ENCODE data around the gene IFNGR1.
"Not testable (repeated sequence)": the region's sequence is repeated elsewhere in the genome, so short reads cannot be mapped to it uniquely, and the experiment has no call there.

IFNGR1 gene

DNA sequence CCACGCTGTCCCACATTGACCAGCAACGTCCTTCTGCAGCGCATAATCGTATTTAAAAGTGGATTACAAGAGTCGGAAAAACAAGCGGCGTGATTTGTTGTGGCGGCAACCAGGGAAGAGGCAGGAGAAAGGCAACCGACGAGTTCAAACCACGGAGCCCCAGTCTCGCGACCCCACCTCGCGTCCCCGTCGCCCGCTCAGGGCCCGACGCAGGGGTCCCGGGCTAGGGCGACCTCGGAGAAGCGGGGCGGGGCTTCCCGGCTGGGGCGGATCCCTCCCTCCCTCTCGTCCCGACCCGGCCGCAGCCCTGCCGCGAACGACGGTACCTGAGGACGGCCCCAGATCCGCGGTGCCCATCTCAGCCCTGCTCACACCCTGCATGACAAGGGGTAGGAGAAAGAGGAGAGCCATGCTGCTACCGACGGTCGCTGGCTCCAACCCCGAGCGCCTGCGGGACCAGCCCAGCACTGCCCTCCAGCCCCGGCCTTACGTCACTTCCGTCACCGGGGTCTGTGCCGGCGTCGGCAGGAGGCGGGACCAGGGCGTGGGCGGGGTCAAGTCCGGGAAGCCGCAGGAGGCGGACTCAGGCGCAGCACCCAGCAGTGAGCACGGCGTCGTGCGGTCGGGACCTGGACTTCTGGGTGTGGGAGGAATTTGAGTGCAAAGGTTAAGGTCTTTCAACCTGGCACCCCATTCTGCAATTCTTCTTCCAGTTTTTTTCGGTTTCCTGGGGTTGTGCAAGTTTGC, at the start of gene IFNGR1:
Gene IFNGR1, minus strand, starts transcription at position 469 of the 747 bp plus-strand sequence. Its CDS starts 58 bp downstream, at position 411.
- DNase-seq (ENCODE audit: low read depth): peak; percentile 94

DNA sequence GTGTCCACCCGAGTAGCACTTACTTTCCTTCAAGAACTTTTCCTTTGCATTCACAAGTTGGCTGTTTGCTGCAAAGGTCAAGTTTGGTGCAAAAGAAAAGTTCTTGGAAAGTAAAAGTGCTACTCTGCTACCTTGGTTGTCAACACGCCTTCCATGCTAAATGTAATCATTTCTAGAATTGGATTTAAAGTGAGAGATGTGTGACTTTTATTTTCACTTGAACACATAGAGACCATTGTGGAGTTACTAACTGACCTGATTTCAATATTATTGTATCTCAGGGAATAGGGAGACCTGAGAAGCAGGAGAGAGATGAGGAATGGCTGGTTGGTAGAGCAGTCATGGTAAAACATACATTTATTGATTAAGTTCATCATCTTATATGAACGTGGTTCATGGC, 49.7 kb upstream of the IFNGR1 start:
- no peak for DNase-seq (ENCODE audit: low read depth)

DNA sequence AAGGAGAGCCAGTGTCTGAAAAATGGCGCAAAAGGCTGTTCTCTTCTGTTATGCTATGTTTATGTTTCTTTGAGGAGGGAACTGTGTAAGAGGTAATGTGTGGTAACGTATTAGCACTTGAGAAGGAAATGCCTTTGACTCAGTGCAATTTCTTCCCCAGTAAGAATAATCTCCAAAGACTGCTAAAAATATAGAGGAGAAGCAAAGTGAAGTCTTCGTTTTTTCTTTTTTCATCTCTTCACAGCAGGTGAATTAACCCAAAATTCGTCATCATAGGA, 47.1 kb upstream of the IFNGR1 start:
- peak; percentile 64 for DNase-seq (ENCODE audit: low read depth)

DNA sequence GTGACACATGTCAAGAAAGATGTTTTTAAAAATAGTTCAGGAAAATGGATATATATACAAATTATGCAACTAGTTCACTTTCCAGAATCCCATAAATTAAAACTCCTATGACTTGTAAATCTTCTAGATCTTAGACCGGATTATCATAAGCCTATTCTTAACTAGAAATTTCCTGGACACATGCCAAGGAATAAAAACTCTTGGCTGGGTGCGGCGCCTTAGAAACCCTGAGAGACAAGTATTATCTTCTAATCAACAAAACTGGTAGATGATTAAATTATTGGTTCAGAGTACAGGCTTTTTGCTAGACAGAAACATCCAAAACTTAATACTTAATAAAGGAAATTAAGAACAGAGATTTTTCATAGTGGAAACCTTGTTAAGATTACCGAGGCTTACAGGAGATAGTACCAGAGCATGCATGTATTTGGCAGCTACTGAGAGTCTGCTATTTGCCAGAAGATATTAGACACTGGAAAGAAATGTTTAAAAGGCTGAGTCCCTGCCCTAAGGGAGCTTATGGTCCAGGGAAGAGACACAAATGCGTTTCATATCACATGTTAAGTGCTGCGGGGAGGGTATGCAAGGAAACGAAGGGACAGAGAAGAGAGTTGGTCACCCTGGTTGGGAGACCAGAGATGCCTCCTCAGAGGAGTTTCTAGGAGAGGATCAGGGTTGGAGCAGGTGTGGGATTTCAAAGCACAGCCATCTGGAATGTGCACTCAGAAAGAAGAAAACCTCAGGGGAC, 46.5 kb upstream of the IFNGR1 start:
- no peak for DNase-seq (ENCODE audit: low read depth)

DNA sequence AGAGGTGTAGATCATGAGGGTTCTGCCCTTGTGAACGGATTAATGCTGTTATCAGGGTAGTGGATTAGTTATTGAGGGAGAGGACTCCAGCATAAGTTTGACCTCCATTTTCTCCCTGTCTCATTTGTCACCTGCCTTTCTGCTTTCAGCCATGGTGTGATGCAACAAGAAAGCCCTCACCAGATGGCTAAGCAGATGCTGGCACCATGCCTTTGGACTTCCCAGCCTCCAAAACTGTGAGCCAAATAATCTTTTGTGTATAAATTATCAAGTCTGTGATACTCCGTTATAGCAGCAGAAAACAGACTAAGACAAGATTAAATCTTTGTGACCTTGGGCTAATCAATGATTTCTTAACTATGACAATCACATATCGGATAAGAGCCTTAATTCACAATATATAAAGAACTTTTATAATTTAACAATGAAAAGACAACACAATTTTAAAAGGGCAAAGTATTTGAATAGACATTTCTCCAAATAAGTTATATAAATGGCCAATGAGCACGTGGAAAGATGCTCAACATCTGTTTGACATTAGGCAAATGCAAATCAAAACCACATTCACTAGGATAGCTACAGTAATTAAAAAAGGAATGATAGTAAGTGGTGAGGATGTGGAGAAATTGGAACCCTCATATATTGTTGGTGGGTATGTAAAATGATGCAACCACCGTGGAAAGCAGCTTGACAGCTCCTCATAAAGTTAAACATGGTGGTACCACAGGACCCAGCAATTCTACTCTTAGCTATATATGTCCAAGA, 45.3 kb upstream of the IFNGR1 start:
- DNase-seq (ENCODE audit: low read depth): peak; percentile 54

DNA sequence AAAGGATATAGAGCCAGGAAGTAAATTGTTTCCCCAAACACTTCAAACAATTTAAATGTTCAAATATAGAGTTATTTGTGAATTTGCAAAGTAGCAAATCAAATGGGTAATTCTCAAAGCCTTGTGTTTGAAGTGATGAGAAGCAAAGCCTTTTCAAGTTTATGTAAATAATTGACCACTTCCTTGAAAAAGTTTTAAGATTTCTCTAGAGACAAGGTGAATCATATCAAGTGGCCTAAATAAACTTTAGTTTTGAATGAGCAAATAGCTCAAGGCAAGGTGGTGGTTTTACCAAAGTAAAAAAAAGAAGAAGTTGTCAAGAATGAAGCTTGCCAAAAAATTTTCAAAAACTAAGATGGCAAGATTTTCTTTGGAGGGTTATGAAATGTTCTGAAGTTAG, 42.6 kb upstream of the IFNGR1 start:
- no peak for DNase-seq (ENCODE audit: low read depth)

DNA sequence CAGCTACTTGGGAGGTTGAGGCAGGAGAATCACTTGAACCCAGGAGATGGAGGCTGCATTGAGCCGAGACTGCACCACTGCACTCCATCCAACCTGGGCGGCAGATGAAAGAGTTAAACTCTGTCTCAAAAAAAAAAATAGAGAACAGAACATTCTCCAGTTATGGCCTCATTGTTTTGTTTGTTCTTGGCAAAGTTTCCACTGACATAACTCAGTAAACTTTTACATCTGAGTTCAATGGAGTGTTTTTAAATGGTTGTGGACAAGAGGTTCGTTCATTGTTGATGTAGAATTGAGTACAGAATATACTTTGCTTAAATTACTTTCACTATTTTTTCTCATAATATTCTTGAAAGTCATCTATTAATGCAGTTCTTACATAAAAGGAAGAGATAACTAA, 42.2 kb upstream of the IFNGR1 start:
- peak; percentile 70 for DNase-seq (ENCODE audit: low read depth)

DNA sequence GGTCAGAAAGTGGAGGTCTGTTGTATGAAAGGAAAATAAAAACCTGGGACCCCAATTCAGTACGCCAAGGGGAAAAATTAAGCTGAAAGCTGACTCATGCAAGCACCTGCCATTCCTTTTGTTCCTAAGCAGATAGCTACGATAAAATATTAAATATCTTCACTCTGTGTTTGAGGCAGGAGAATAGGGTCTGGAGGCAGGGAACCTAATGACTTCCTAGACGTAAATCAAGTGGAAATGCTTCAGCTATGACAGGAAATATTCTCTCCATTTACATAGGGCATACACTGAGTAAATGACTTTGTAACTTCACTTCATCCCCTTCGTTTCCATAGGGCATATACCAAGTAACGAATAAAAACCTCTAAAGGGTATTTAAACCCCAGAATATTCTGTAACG, 41.0 kb upstream of the IFNGR1 start:
- no peak for DNase-seq (ENCODE audit: low read depth)

DNA sequence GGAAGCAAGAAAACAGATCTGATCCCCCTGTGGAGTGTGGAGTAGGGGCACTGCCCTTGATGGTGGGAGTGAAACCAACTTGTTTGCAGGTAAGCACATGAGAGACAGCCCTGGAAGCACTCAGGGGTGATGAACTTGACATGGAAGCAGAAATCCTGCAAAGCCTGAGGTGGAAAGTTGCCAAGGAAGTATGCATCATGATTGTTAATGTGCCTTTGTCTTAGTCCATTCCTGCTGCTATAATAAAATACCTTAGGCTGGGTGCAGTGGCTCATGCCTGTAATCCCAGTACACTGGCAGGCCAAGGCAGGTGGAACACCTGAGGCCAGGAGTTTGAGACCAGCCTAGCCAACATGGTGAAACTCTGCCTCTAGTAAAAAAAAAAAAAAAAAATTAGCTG, 40.2 kb upstream of the IFNGR1 start:
- DNase-seq (ENCODE audit: low read depth): no peak

DNA sequence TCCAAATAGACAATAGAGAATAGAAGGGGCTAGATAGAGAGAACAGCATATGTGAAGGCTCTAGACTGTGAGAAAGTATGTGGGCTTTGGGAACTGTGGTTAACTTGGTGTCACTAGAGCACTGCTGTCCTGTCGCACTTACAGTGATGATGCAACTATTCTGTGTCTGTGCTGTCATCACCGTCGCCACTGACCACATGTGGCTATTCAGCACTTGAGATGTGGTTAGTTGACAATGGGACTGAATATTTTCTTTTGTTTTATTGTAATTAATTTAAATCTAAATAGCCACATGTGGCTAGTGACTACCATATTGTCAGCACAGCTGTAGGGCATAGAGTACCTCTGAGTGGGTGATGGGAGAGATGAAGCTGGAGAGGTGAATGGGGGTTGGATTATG, 39.0 kb upstream of the IFNGR1 start:
- DNase-seq (ENCODE audit: low read depth): no peak

DNA sequence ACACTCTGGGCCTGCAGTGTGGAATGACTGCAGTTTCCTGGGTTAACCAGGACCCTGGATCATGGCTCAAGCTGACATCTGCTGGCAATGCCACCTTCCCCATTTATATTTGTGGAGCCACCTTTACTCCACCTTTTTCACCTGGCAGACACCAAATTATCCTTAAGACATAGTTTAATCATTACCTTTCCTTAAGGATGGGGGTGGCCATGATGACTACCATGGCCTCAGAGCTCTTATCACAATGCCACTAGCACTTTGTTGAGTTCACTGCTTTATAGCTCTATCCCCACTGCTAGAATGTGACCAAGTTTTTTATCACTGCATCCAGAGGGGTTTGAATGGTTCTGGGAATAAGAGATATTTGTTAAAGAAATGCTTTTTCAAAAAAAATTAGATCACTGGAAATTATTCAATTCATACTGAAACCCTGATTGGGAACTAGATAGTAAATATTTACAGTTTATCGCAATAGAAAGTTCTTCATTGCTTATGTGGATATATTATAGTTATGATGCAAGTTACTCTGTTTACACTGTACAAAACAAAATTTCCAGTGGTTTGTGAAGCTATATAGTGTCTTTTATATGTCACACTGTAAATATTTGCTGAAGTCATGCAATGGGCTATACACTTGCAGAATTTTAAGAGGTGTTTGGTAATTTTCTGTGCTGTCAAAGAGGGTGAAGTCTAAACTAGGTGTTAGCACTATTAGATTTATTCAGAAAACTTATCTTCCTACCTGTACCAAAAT, 37.3 kb upstream of the IFNGR1 start:
- DNase-seq (ENCODE audit: low read depth): no peak

DNA sequence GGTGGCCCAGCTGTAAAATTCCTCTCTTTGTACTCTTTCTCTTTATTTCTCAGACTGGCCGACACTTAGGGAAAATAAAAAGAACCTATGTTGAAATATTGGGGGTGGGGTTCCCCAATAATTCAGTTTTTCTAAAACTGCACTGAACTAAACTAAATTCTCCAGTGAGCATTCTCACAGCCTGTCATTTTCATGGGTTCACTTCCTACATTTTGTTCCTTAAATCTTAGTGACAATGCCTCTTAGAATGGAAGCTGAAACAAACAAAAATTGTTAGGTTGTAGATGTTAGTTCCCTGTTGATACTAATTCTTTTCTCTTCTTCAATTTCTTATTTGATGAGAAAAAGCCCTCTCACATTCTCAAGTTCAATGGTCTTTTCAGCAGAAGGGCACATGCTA, 35.8 kb upstream of the IFNGR1 start:
- no peak for DNase-seq (ENCODE audit: low read depth)

DNA sequence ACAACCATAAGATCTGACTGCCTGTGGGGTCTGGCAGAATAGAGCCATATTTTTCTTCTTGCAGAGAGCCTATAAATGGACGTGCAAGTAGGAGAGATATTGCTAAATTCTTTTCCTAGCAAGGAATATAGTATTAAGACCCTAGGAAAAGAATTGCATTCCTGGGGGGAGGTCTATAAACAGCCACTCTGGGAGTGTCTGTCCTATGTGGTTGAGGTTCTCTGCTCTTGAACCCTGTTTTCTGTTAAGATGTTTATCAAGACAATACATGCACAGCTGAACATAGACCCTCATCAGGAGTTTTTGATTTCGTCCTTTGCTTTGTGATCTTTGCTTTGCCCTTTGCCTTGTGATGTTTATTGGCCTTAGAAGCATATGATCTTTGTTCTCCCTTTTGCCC, 35.2 kb upstream of the IFNGR1 start:
- DNase-seq (ENCODE audit: low read depth): not testable (repeated sequence)

DNA sequence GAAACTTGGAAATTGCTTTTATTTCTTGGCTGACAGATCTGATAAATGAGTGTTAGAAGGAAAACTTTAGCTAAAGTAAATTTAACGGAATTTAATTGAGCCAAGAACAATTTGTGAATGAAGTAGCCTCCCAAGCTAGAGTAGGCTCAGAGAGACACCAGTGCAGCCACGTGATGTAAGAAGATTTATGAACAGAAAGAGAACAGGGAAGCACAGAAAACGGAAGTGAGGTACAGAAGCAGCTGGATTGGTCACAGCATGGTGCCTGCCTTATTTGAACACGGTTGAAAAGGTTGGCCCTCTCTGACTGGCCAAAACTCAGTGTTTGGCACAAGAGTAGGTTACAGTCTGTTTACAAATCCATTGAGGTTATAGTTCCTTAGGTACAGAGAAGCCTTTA, 29.5 kb upstream of the IFNGR1 start:
- DNase-seq (ENCODE audit: low read depth): no peak

DNA sequence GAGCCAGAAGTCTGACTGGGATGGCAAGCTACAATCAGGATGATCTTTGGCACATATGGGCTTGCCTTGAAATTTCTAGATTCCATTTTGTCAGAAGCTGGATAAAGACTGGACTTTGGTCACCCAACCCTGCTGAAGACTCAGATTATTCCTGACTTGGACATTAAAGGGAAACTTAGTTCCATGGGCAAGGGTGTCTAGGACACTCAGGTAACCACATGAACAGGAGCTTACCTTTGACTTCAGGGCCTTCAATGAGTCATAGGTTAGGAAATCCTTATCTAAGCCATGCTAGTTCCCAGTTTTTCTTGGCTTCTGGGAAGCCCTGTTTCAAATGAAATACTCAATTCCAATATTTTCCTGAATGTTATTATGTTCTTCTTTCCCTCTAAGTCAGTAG, 28.5 kb upstream of the IFNGR1 start:
- no peak for DNase-seq (ENCODE audit: low read depth)

DNA sequence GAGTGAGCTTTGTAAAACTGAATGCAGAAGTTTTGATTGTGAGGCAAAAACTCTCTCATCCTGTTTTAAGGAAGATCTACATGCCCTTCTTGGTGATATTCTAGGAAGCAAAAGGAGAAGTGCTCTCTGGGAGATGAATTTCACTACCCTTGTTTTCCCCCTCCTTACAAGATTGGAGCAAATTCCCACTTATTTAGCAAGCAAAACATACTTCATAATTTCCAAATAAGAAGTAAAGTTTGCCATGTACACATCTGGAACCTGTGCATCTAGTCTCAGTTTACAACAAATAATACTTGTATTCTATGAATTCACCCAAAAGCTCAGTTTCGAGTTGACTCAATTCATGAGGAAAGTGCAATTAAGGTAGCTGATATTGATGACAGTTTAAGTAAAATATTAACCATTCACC, 27.6 kb upstream of the IFNGR1 start:
- DNase-seq (ENCODE audit: low read depth): no peak

DNA sequence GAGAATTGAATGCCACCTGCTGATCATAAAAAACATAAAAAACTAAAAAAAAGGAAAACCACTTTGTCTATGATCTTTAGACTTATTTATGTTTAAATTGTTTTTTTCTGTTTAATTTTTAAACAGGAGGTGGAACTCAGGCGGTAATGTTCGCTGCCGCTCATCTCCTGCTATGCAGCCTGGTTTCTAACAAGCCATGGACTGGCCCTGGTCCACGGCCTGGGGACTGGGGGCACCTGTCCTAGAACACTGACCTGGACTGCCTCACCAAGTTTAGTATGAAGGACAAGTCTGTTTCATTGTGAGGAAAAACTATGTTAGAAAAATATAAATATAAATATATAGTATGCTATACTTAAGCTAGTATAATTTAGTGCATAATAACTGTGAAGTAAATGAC, 27.0 kb upstream of the IFNGR1 start:
- DNase-seq (ENCODE audit: low read depth): no peak

DNA sequence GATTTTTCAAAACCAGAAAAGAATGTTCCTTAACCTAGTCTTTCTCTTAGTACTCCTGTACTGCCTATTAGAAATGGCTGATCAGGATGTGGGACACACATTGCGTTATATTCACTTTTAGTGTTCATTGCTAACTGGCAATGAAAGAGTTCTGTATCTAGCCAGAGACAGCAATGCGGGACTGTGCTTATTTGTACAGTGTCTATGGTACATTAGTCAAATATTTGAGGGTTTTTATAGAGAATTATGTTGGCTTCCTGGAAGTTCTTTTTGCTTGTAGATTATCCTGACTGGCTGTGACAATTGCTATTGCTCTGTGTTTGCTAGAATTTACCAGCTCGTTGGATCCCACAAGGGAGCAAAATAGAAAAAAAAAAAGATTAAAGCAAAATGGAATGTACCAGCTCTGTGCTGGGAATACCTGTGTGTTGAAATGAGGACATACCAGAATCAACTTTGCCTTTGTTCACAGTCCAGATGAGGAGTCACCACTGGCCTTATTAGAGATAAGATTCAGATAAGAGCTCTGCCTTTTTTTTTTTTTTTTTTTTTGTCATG, 22.4 kb upstream of the IFNGR1 start:
- DNase-seq (ENCODE audit: low read depth): peak; percentile 86

DNA sequence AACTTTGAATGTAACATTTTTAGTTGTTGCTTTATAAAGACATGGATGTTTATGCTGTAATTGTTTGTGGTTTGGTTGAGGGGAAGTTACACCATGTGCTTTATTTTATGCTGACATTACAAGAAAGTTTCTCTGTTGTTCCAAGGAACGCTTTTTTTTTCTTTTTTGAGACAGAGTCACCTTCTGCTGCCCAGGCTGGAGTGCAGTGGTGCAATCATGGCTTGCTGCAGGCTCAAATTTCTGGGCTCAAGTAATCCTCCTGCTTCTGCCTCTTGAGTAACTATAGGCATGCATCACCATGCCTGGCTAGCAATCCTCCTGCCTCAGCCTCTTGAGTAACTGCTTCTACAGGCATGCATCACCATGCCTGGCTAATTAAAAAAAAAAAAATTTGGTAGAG, 21.0 kb upstream of the IFNGR1 start:
- peak; percentile 100 for DNase-seq (ENCODE audit: low read depth)

DNA sequence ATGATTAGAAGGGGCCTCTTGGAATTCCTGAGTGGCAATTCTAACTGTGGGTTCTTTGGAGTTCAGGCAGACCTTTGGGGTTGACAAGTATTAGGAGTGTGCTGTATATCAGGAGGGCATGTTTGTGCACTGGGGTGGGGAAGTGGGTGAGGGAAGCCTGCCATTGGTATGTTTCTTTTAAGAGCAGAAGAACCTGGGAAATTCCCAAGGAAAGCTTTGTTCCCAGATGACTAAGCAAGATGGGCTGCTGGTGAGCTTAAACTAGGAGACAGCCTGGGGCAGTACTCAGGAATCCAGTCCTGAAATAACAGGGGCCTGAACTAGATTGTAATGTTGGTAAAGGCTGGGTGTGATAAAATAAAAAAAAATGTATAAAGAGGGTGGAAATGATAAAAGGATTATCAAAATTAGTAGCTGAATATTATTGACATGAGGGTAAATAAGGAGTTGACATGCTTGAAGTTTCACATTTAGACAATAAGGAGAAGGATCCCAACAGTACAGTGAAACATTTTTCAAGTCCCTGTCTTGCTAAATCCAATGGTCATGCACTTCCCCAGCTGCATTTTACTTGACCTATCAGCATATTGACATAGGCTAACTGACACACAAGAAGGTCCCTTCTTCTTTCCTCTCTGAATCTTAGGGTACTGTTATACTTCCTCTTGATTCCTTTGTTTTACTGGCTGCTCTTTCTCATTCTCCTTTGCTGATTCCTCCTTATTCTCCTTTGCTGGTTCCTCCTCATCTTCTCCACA, 18.4 kb upstream of the IFNGR1 start:
- DNase-seq (ENCODE audit: low read depth): peak; percentile 64

Data from fibroblast of gingiva (primary cell).